Fibroblast of villous mesenchyme (primary cell): ENCODE data around the gene TTC27. TPM values are rescaled to one million over a fixed set of nuclear protein-coding genes. Genes with fewer than 3 reads are reported as not detected.

Experiments
- DNase-seq: peaks from one replicate; pipeline ENCODE4 v3.0.0-alpha.2; 2010; ENCODE audit warnings: low read depth
- H3K4me3 ChIP-seq: 2 replicates; pipeline ENCODE4 v1.5.1; 2011; ENCODE audit warnings: low read depth, mild to moderate bottlenecking, low read length
- CTCF ChIP-seq: IDR thresholded peaks from 2 replicates; pipeline ENCODE4 v1.5.1; 2012; ENCODE audit warnings: low read depth, mild to moderate bottlenecking, low read length; ENCODE audit not compliant: insufficient read depth
- total RNA-seq: library from RNA; depleted of rRNA; stranded (reverse); fragments of >200 nt; gene quantifications from 2 replicates; pipeline ENCODE4 v1.2.3, GENCODE V29; 2012

TTC27 gene
- total RNA-seq, 1 donor: 32.4 TPM

DNA sequence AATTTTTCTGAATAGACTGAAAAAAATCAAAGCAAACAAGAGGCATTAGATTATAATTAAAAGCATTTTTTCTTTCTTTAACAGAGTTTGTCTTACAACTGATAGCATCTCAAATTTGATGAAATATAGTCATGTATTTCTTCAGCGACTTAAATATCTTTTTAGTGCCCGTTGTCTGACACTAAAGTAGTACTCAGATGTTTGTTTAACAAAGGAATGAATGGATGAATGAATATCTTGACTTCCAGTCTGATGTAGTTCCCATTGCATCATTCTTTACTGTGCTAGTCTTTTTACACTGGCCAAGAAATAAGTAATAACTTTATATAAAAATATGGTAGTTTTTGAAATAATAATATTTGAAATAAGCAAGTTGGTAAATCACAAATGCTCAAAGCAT, 111.1 kb downstream of the TTC27 start:
- no peak for DNase-seq
- no peak overlapping the region for H3K4me3 ChIP-seq
- TF ChIP-seq CTCF: no peak

DNA sequence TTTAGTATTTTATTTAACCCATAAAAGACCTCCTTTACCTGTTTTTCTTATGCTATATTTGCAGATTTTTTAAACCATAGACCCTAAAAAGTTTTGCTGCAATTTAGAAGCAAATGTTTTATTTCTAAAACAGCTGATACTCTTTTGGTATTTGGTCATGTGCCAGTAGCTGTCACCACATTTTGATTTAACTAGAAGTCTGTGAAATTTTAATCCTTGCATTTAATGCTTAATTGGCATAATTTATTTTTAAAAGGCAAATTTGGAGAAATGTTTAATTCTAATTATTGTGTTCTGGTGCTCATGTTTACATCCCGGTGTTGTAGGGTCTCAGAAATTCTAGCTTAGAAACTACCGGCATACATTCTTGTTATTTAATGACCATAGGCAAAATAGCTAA, 111.8 kb downstream of the TTC27 start:
- DNase-seq: no peak
- TF ChIP-seq CTCF: no peak
- no peak overlapping the region for H3K4me3 ChIP-seq

GRCh38 chr2:32741575-32741974, 113.7 kb downstream of the TTC27 start:
- no peak for TF ChIP-seq CTCF

GRCh38 chr2:32742376-32742775, 114.5 kb downstream of the TTC27 start:
- no peak overlapping the region for H3K4me3 ChIP-seq
- no peak for DNase-seq
- no peak for TF ChIP-seq CTCF

More at GRCh38 chr2:32741575-32741974, 113.7 kb downstream of the TTC27 start:
- no peak overlapping the region for H3K4me3 ChIP-seq
- DNase-seq: no peak

- DNase-seq: no peak
- TF ChIP-seq CTCF: no peak
- no peak overlapping the region for H3K4me3 ChIP-seq
Measured at GRCh38 chr2:32743480-32744236, 115.8 kb downstream of the TTC27 start.

DNA sequence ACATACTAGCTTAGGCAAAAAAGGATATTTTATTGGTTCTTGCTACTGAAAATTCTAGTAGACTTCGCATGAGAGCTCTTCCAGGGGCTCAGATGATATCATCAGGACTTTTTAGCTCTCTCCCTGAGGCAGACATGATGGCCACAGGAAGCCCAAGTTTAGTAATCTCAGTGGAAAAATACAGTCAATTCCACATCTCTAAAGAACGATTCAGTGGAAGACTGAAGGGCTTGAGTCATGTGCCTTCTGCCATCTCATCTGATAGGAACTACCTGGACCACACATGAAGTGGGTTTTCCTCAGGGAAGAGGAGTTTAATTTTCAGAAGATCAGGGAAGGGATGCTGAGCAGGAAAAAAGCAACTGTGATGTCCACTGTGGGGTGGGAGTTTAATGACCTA, 117.3 kb downstream of the TTC27 start:
- DNase-seq: no peak
- H3K4me3 ChIP-seq: no peak overlapping the region
- no peak for TF ChIP-seq CTCF

GRCh38 chr2:32745675-32746074, 117.8 kb downstream of the TTC27 start:
- TF ChIP-seq CTCF: no peak
- no peak for DNase-seq
- no peak overlapping the region for H3K4me3 ChIP-seq
